Measurements from ENCODE around the gene JMJD1C.

JMJD1C gene

DNA sequence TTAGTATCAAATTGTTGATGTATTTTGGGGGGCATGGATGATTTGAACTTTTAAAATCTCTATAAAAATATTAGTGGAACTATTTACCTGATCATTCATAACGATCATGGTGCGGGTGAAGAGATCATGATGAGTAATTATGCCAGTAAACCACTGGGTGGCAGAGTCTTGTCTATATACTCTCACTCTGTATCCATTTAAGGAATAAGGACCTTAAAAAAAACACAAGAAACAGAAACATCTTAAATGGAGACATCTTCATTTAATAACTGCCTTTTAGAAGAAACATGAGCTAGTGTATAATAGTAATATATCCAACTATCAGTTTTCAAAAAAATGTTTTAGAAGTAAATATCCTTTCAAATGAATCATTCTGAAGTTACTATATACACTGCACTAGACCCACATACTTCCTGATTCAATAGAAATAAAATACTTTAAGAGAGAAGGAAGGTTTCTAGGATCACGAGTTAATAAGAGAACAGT is 248.6 kb downstream of the JMJD1C start:
- in situ Hi-C loops (cut with MboI; ENCODE audit: low sequenced_read_pairs) = loop anchor here (10.0 kb wide), 1 partner anchor 498 kb away; no protein-coding TSS in a partner anchor

DNA sequence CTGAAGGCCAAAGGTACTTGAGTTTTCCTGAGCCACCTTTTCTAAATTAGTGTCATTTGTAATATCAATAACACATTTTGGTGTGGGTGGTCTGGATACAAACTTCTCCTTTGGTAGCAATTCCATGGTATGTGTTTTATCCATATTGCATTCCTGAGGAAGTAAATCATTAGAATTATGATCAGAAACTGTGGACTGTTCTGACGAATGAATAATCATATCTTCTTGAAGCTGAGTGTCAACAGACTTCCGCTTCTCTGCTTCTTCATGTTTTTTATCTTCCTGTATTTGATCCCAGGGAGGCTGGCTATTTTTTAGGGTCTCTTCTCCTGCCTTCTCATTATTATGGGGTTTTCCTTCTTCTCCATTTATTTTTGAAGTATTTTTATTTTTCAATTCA is 251.2 kb downstream of the JMJD1C start:
- in situ Hi-C loops (cut with MboI; ENCODE audit: low sequenced_read_pairs) = loop anchor here (10.0 kb wide), 1 partner anchor 500 kb away; no protein-coding TSS in a partner anchor
- peaks cover 9% of the 10 kb centered on the region for H3K36me3 ChIP-seq (replicated peaks)
- H3K4me1 ChIP-seq = peaks cover 7% of the 10 kb centered on the region
- H3K4me3 ChIP-seq = no peak overlapping the region
- H3K27me3 ChIP-seq (ENCODE audit: low read depth) = no peaks in the 10 kb centered on the region
- no peak for DNase-seq (ENCODE audit: low spot score in 2 of 2)
- no peaks in the 10 kb centered on the region for H3K9me3 ChIP-seq

More for the DNA sequence above, 248.6 kb downstream of the JMJD1C start:
- Histone ChIP-seq H3K9me3 (no peaks in the 10 kb centered on the region), H3K4me3 (no peak overlapping the region), H3K36me3 (replicated peaks) (peaks cover 8% of the 10 kb centered on the region), H3K27me3 (ENCODE audit: low read depth) (no peaks in the 10 kb centered on the region), H3K4me1 (peaks cover 8% of the 10 kb centered on the region; the same call in 1 of the 2 replicates)
- peak; percentile 20 to 69 for DNase-seq (ENCODE audit: low spot score in 2 of 2)

DNA sequence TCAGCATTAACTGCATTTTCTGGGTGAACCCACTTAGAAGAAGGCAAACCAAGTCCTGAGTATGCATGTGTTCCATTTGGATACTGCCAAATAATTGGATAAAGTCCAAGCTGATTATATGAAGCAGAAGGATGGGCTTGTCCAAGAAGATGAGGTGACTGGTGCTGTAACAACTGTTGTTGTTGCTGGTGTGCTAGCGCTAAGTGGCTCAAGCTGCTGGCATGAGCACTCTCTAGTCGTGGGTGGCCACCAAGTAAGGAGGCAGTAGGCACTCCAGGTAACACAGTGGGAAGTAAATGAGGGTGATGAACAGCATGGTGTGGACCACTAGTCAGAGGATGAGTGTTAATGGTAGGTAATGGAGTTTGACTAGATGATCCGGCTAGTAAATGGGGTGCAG is 252.3 kb downstream of the JMJD1C start:
- no peak for DNase-seq (ENCODE audit: low spot score in 2 of 2)

DNA sequence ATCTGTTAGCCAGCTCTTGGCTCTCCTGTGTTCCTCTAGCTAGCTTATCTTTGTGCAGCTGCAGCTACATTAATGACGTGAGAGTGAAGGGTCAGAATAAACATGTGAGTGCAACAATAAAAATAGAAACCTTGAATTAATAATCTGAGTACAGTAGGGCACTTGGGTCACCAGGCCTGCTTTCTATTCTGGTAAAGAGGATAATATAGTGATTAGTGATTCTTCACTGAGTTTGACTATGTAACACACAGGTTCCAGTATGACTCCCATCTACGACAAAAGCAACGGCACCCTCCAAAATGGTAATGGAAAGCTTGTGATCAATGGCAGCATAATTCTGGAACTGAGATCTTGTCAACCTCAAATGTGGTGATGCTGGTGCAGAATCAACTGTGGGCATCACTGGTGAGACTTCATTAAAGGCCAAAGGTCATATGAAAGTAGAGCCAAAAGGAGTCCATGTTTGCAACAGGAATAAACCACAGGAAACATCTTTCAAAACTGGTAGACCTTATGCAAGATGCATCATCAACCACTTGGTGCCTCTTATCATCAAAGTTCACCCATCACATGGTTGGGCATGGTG is 255.1 kb downstream of the JMJD1C start:
- Histone ChIP-seq H3K9me3 (no peaks in the 10 kb centered on the region), H3K27me3 (ENCODE audit: low read depth) (no peaks in the 10 kb centered on the region), H3K4me3 (no peak overlapping the region), H3K36me3 (replicated peaks) (peaks cover 14% of the 10 kb centered on the region), H3K4me1 (peaks cover 9% of the 10 kb centered on the region)
- in situ Hi-C loops (cut with MboI; ENCODE audit: low sequenced_read_pairs) = loop anchor here (10.0 kb wide), 1 partner anchor 504 kb away; no protein-coding TSS in a partner anchor
- DNase-seq (ENCODE audit: low spot score in 2 of 2) = no peak

More for the DNA sequence above, 252.3 kb downstream of the JMJD1C start:
- H3K4me1 ChIP-seq = peaks cover 12% of the 10 kb centered on the region
- peaks cover 10% of the 10 kb centered on the region for H3K36me3 ChIP-seq (replicated peaks)
- no peaks in the 10 kb centered on the region for H3K27me3 ChIP-seq (ENCODE audit: low read depth)
- no peaks in the 10 kb centered on the region for H3K9me3 ChIP-seq
- H3K4me3 ChIP-seq = no peak overlapping the region
- in situ Hi-C loops (cut with MboI; ENCODE audit: low sequenced_read_pairs) = loop anchor here (10.0 kb wide), 1 partner anchor 501 kb away; no protein-coding TSS in a partner anchor

DNA sequence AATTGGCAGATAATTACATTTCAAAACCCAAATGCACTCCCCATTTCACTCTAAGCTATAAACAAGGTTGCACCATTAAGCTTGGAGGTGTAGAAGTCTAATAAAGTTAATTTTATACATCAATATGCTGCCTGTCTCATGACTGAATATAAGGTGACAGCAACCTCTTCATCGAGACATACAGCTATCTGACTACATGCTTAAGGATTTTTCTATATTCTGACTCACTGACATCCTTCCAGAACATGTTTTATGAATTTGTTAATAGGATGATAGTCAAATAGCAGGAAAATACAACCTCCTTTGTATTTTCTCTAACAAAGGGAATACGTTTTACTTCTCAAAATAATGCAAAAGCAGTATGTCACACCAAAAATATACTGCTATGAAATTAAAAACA is 256.1 kb downstream of the JMJD1C start:
- Histone ChIP-seq H3K4me1 (peaks cover 18% of the 10 kb centered on the region), H3K9me3 (no peaks in the 10 kb centered on the region), H3K36me3 (replicated peaks) (peaks cover 14% of the 10 kb centered on the region), H3K4me3 (no peak overlapping the region), H3K27me3 (ENCODE audit: low read depth) (no peaks in the 10 kb centered on the region)
- DNase-seq (ENCODE audit: low spot score in 2 of 2) = no peak
- in situ Hi-C loops (cut with MboI; ENCODE audit: low sequenced_read_pairs) = loop anchor here (10.0 kb wide), 1 partner anchor 505 kb away; no protein-coding TSS in a partner anchor

DNA sequence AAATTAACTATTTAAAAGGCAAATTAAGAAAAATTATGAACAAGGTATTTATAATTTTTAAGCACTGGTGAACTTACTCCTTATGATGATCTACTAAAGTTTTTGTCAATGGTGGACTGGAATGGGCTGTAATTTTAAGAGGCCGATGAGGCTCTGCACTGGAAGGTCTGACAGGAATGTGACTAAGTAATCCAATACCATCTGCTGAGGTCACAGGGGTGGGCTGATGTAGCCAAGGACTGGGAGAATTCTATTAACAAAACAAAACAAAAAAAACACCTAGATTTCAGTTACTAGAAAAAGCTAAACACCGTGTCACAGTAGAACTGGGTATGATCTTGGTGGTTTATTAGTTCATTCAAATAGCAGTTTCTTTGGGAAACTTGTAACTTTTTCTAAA is 256.8 kb downstream of the JMJD1C start:
- Histone ChIP-seq H3K9me3 (no peaks in the 10 kb centered on the region), H3K4me3 (no peak overlapping the region), H3K36me3 (replicated peaks) (peaks cover 11% of the 10 kb centered on the region), H3K27me3 (ENCODE audit: low read depth) (no peaks in the 10 kb centered on the region), H3K4me1 (peaks cover 25% of the 10 kb centered on the region)
- peak; percentile 27 to 31 for DNase-seq (ENCODE audit: low spot score in 2 of 2)
- in situ Hi-C loops (cut with MboI; ENCODE audit: low sequenced_read_pairs) = no loop called here

DNA sequence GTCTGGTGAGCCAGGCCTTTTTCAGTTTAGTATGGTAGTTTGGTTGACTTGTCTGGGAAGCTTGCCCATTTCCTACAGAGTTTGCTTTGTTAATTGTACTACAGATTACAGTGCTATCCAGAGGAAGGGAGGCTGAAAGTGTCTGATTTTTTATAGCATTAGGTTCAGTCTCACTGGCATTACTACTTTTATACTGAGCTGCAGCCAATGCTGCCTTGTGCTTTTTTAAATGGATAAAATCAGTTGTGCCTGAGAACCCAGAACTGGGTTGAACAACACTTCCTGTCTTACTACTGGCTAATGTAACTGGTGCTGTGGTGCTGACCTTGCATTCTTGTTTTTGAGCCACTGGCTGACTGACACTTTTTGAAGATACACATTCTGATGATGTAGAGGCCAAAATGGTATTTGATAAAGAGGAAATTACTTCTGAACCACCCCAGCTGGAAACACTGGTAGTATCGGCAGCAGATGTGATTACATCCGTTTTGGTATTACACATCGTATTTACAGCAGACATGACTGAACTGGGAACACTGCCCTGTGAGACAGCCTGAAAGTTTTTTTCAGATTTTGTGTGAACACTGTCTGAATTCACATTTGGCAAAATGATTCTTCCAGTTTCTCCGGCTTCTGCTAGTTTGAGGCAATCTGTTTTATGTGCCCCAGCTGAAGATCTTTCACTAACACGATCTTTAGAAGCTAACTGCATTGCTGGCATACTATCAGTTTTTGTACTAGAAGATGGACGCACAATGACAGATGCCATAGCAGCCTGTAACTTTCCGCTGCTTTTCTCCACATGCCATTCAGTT is 258.6 kb downstream of the JMJD1C start:
- peaks cover 7% of the 10 kb centered on the region; the same call in 1 of the 2 replicates for H3K36me3 ChIP-seq (replicated peaks)

DNA sequence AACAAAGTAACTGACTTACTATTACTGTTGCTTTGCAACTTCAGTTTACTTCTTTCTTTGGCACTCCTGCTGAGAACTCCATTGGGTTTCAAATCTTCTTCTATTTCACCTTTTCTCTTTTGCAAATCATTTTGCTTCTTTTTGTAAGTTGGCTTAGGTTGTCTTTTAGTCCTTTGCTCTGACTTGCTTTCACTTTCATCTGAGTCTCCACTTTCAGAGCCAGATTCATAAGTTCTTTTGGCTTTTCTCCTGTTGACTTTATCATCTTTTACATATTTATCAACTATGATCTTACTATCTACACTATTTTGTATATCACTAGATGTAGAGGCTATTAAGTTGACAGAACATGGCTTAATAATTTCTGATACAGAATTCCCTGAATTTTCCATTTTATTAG is 259.2 kb downstream of the JMJD1C start:
- DNase-seq (ENCODE audit: low spot score in 2 of 2) = no peak
- Histone ChIP-seq H3K4me1 (peaks cover 36% of the 10 kb centered on the region), H3K4me3 (no peak overlapping the region), H3K9me3 (no peaks in the 10 kb centered on the region), H3K27me3 (ENCODE audit: low read depth) (no peaks in the 10 kb centered on the region), H3K36me3 (replicated peaks) (peaks cover 5% of the 10 kb centered on the region; the same call in 1 of the 2 replicates)
- in situ Hi-C loops (cut with MboI; ENCODE audit: low sequenced_read_pairs) = no loop called here

More for the DNA sequence above, 258.6 kb downstream of the JMJD1C start:
- Histone ChIP-seq H3K4me1 (peaks cover 36% of the 10 kb centered on the region), H3K4me3 (no peak overlapping the region), H3K9me3 (no peaks in the 10 kb centered on the region), H3K27me3 (ENCODE audit: low read depth) (no peaks in the 10 kb centered on the region)
- DNase-seq (ENCODE audit: low spot score in 2 of 2) = no peak
- in situ Hi-C loops (cut with MboI; ENCODE audit: low sequenced_read_pairs) = no loop called here

DNA sequence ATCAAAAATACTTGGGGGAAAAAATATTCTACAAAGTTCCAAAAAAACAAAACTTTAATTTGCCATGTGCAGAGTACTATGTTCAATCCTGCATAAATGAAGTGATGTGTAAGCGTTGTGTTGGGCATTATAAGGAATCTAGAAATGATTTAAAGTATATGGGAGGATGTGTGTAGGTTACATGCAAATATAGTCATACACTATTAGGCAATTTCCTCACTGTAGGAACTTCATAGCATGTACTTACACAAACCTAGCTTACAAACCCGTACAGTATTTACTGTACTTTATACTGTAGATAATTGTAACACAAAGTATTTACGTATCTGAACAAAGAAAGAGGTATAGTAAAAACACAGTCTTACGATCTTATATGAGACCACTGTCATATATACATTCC is 260.4 kb downstream of the JMJD1C start:
- H3K9me3 ChIP-seq = no peaks in the 10 kb centered on the region
- DNase-seq (ENCODE audit: low spot score in 2 of 2) = no peak
- peaks cover 5% of the 10 kb centered on the region; the same call in 1 of the 2 replicates for H3K36me3 ChIP-seq (replicated peaks)
- no peak overlapping the region for H3K4me3 ChIP-seq
- H3K4me1 ChIP-seq = peaks cover 36% of the 10 kb centered on the region
- in situ Hi-C loops (cut with MboI; ENCODE audit: low sequenced_read_pairs) = no loop called here
- no peaks in the 10 kb centered on the region for H3K27me3 ChIP-seq (ENCODE audit: low read depth)

DNA sequence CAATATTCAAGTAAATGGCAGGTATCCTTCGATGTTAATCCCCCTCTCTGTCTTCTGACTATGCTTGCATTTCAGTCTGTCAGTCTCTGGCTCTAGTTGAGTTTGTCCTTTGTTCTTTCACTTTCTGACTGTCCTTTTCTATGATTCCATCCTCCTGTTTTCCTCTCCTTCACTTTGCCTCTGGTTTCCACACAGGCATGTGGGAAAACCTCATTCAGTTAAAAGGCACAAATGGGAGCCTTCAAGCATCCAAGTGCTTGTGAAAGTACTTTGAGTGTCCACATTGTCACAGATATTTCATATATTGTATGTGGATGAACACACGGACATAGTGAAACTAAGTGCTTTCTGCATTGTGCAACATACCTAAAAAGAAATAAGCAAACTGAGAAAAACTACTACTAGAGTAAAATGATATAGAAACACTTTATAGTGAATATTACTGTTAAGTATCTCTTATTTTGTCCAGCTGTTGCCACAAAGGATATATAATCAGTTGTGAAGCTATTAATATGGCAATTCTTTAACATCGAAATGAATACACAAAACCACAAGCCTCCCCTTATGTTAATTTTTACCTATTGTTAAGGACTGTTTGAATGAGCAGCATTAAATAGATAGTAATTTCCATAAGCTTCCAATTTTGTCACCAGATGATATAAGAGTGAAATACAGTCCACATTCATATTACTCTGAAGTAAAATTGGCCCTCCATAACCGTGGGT is 260.9 kb downstream of the JMJD1C start:
- peaks cover 40% of the 10 kb centered on the region for H3K4me1 ChIP-seq

DNA sequence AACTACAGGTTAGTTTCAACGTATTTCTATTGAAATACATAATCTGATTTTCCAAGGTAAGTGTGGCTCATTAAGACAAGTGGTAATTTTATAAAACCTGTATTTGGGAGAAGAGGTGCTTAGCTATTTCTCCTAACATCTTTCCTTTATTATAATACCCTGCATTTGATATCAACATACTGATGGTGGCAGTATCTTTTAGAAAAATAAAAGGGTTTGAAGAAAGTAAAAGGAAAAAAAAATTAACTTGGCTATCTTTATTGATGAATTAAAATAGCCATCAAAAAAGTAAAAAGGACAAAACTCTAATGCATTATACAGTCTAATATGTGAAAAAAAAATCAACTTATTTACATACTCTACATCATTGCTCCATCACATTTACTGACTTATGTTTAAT is 264.7 kb downstream of the JMJD1C start:
- no peaks in the 10 kb centered on the region for H3K27me3 ChIP-seq (ENCODE audit: low read depth)
- in situ Hi-C loops (cut with MboI; ENCODE audit: low sequenced_read_pairs) = no loop called here
- no peak for DNase-seq (ENCODE audit: low spot score in 2 of 2)
- no peak overlapping the region for H3K4me3 ChIP-seq
- H3K4me1 ChIP-seq = peaks cover 39% of the 10 kb centered on the region
- 0 out of 2 replicates have a peak, but pooled peaks cover 3% of the 10 kb centered on the region for H3K36me3 ChIP-seq (replicated peaks)
- H3K9me3 ChIP-seq = no peaks in the 10 kb centered on the region

More for the DNA sequence above, 260.9 kb downstream of the JMJD1C start:
- peak; percentile 9 to 71 for DNase-seq (ENCODE audit: low spot score in 2 of 2)
- H3K27me3 ChIP-seq (ENCODE audit: low read depth) = no peaks in the 10 kb centered on the region
- no peak overlapping the region for H3K4me3 ChIP-seq
- H3K36me3 ChIP-seq (replicated peaks) = peaks cover 5% of the 10 kb centered on the region; the same call in 1 of the 2 replicates
- in situ Hi-C loops (cut with MboI; ENCODE audit: low sequenced_read_pairs) = no loop called here
- H3K9me3 ChIP-seq = no peaks in the 10 kb centered on the region

DNA sequence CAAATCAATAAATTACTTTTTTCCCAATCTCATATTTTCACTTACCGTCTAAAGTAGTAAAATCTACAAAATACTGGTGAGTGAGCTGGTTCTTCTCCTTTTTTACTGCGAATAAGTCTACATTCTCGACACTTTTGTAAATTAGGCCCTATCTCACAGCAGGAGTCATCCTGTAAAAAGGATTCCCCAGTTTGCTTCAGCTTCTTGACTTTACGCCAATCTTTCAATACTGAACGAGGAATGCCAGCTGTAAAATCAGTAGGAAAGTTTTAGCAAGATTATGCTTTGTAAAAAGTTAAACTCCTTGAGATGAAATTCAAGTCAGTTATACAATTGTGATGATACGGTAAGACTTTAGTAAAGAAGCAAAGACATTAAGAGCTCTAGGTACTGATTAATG is 265.3 kb downstream of the JMJD1C start:
- 0 out of 2 replicates have a peak, but pooled peaks cover 3% of the 10 kb centered on the region for H3K36me3 ChIP-seq (replicated peaks)
- no peaks in the 10 kb centered on the region for H3K27me3 ChIP-seq (ENCODE audit: low read depth)
- no peaks in the 10 kb centered on the region for H3K9me3 ChIP-seq
- no peak for DNase-seq (ENCODE audit: low spot score in 2 of 2)
- in situ Hi-C loops (cut with MboI; ENCODE audit: low sequenced_read_pairs) = no loop called here
- peaks cover 37% of the 10 kb centered on the region for H3K4me1 ChIP-seq
- H3K4me3 ChIP-seq = no peak overlapping the region

DNA sequence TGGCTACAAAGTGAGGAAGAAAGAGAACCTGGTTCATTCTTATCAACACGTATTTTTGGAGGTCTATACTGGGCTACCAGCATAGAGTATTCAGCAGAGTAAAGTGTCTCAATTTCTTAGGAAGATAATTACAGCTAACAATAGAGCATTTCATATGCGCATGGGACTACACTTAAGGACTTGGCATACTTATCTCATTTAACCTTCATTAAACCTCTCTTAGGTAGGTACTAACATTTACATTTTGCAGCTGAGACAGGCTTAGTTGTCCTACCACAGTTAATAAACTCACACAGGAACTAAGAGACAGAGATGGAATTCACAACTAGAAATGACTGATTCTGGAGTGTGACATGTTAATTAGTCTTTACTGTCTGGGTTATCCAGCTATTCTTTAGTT is 266.1 kb downstream of the JMJD1C start:
- H3K36me3 ChIP-seq (replicated peaks) = 0 out of 2 replicates have a peak, but pooled peaks cover 3% of the 10 kb centered on the region
- in situ Hi-C loops (cut with MboI; ENCODE audit: low sequenced_read_pairs) = no loop called here

More for the DNA sequence above, 266.1 kb downstream of the JMJD1C start:
- no peaks in the 10 kb centered on the region for H3K9me3 ChIP-seq
- peak in 1 of 2 experiments; percentile 74 for DNase-seq (ENCODE audit: low spot score in 2 of 2)
- H3K4me3 ChIP-seq = no peak overlapping the region
- peaks cover 30% of the 10 kb centered on the region for H3K4me1 ChIP-seq
- H3K27me3 ChIP-seq (ENCODE audit: low read depth) = no peaks in the 10 kb centered on the region
